ENCODE measurements around the gene TENM3.

DNA sequence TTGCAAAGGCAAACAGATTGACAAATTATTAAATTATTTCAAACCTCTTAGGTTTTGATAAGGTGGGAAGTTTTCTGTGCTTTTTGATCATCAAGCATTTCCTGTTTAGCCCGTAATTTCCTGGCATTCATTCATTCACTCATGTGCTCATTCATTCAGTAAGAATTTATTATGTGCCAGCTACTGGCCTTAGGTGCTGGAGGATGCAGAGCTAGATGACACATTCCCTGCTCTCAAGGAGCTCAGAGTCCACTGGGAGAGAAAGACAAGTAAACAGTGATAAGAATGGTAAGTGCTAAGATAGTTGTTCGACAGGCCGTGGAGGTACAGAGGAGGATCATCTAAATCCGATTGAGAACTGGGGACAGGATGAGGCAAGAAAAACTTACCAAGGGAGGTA lies 520.9 kb downstream of the TENM3 start:
- no peak for TF ChIP-seq GLIS2 (tag by site-specific recombination; IDR thresholded peaks at IDR 0.05)
- no peak for TF ChIP-seq ZNF223 (tag by site-specific recombination; IDR thresholded peaks at IDR 0.05)
- no peak for TF ChIP-seq SP3 (tag by site-specific recombination; IDR thresholded peaks at IDR 0.05)
- TF ChIP-seq KLF1 (tag by site-specific recombination; IDR thresholded peaks at IDR 0.05): no peak
- TF ChIP-seq, protein P1, sequence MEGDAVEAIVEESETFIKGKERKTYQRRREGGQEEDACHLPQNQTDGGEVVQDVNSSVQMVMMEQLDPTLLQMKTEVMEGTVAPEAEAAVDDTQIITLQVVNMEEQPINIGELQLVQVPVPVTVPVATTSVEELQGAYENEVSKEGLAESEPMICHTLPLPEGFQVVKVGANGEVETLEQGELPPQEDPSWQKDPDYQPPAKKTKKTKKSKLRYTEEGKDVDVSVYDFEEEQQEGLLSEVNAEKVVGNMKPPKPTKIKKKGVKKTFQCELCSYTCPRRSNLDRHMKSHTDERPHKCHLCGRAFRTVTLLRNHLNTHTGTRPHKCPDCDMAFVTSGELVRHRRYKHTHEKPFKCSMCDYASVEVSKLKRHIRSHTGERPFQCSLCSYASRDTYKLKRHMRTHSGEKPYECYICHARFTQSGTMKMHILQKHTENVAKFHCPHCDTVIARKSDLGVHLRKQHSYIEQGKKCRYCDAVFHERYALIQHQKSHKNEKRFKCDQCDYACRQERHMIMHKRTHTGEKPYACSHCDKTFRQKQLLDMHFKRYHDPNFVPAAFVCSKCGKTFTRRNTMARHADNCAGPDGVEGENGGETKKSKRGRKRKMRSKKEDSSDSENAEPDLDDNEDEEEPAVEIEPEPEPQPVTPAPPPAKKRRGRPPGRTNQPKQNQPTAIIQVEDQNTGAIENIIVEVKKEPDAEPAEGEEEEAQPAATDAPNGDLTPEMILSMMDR (tag by site-specific recombination; IDR thresholded peaks at IDR 0.05): no peak
- TF ChIP-seq YY1 (tag by site-specific recombination; IDR thresholded peaks at IDR 0.05): no peak
- no peak for TF ChIP-seq ZNF658 (tag by site-specific recombination; IDR thresholded peaks at IDR 0.05)
- no peak for TF ChIP-seq ZNF175 (tag by site-specific recombination; IDR thresholded peaks at IDR 0.05)
- no peak for TF ChIP-seq ATF2 (tag by site-specific recombination; IDR thresholded peaks at IDR 0.05; ENCODE audit: low read depth)
